Immature natural killer cell (primary cell): Measurements from ENCODE around the gene SLC6A19. TPM values are rescaled to one million over a fixed set of nuclear protein-coding genes. Genes with fewer than 3 reads are reported as not detected.

ENCODE experiments used
- DNase-seq, 3 donors: peaks; one replicate each; pipeline ENCODE4 v3.0.0; 2022; ENCODE audit warnings: mixed read lengths in 1 of 3
- H3K27ac Mint-ChIP-seq, 6 donors: one replicate each; pipeline ENCODE4 v1.8.0; 2020; ENCODE audit warnings: mixed read lengths in 6 of 6, mild to moderate bottlenecking in 5 of 6, inconsistent platforms in 4 of 6, moderate library complexity in 3 of 6
- H3K27me3 Mint-ChIP-seq, 3 donors: one replicate each; pipeline ENCODE4 v1.8.0; 2020 to 2021; ENCODE audit warnings: low read depth in 3 of 3, mild to moderate bottlenecking in 3 of 3, mixed read lengths in 3 of 3, moderate library complexity in 3 of 3, inconsistent platforms in 1 of 3
- H3K36me3 Mint-ChIP-seq, 3 donors: one replicate each; pipeline ENCODE4 v1.8.0; 2020; ENCODE audit warnings: mixed read lengths in 3 of 3, inconsistent platforms in 2 of 3, mild to moderate bottlenecking in 2 of 3
- H3K4me1 Mint-ChIP-seq, 2 donors: one replicate each; pipeline ENCODE4 v1.8.0; 2020; ENCODE audit warnings: inconsistent platforms in 2 of 2, mild to moderate bottlenecking in 2 of 2, mixed read lengths in 2 of 2, moderate library complexity in 1 of 2
- H3K4me3 Mint-ChIP-seq, 5 donors: one replicate each; pipeline ENCODE4 v1.8.0; 2020; ENCODE audit warnings: mild to moderate bottlenecking in 5 of 5, mixed read lengths in 5 of 5, inconsistent platforms in 3 of 5, moderate library complexity in 3 of 5
- H3K9me3 Mint-ChIP-seq, 6 donors: one replicate each; pipeline ENCODE4 v1.8.0; 2020; ENCODE audit warnings: mild to moderate bottlenecking in 6 of 6, mixed read lengths in 6 of 6, inconsistent platforms in 4 of 6, moderate library complexity in 3 of 6
- polyA plus RNA-seq, 3 donors: library from polyadenylated mRNA; unstranded; fragments of 300-500 nt; fragmentation: Illumina TruSeq; gene quantifications; one replicate each; pipeline ENCODE4 v1.2.3, GENCODE V29; 2021

Gene SLC6A19
- polyA plus RNA-seq, 3 donors from 2014 or later = not detected

GRCh38 chr5:1240496-1241260 lies 39.3 kb downstream of the SLC6A19 start:
- DNase-seq = no peak
- no peaks in the 10 kb centered on the region for H3K36me3 Mint-ChIP-seq
- no peak overlapping the region for H3K27ac Mint-ChIP-seq
- H3K4me3 Mint-ChIP-seq = no peak overlapping the region
- no peaks in the 10 kb centered on the region for H3K4me1 Mint-ChIP-seq
- peaks cover 0 to 7% (median 6%) of the 10 kb centered on the region in 3 donors for H3K27me3 Mint-ChIP-seq
- peaks cover 3 to 8% (median 5%) of the 10 kb centered on the region in 6 donors for H3K9me3 Mint-ChIP-seq

DNA sequence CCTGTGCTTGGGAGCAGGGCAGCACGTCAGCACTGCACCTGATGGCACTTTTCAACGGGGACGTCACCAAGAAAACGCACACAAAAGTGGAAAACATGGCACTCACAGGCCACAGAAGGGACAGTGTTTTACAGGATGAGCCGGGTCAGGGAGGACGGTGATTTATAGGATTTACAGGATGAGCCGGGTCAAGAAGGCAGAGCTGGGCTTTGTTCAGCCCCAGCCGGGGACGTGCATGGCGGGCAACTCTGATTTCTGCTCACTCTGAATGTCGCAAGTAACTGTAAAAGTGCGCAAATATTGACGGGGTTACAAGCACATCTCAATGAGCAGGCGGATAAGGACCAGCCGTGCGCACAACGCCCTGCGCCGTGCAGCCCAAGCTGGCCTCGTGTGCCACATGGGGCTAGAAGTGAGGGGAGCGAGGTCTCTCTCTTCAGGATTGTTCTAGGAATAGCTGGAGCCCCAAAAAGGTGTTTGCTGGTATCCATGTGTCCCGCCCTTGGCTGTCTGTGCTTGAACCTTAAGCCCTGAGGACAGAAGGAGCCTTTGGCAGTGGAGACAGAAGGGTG lies 40.2 kb downstream of the SLC6A19 start:
- Mint-ChIP-seq H3K27me3 (peaks cover 0 to 5% (median 4%) of the 10 kb centered on the region in 3 donors), H3K36me3 (no peaks in the 10 kb centered on the region), H3K4me1 (no peaks in the 10 kb centered on the region), H3K27ac (no peak overlapping the region), H3K9me3 (no peaks in the 10 kb centered on the region), H3K4me3 (no peak overlapping the region)
- no peak for DNase-seq

DNA sequence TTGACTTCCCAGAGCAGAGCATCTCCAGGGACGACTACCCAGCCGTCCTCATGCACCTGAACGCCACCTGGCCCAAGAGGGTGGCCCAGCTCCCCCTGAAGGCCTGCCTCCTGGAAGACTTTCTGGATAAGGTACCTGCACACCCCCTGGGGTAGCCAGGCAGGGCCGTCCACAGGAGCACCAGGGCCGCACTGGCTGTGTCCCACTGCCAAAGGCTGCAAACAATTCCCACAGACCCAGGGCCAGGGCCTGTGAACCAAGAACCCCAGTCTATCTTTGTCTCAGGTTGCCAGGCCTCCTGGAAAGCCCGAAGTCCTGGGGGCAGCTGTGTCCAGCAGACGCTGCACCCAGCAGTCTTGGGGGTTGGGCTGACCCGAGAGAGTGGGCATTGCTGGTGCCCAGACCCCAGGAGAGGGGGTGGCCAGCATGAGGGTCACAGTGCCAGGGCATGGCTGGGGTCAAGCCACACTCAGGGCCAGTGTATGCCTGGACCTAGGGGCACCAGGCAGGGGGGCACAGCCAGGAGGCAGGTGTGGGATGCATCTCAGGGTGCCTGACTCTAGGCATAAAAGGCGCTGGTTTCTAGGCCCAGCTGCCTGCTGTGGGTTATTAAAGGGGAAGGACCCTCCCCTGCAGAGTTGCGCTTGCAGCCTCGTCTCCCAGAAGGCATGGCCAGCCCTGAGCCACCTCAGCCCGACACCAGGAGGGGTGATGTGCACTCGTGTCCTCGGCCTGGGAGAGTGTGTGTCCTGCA lies 41.5 kb downstream of the SLC6A19 start:
- no peaks in the 10 kb centered on the region for H3K36me3 Mint-ChIP-seq
- no peak for DNase-seq
- H3K4me3 Mint-ChIP-seq = no peak overlapping the region
- no peaks in the 10 kb centered on the region for H3K4me1 Mint-ChIP-seq
- H3K27me3 Mint-ChIP-seq = peaks cover 0 to 5% (median 4%) of the 10 kb centered on the region in 3 donors
- H3K9me3 Mint-ChIP-seq = no peaks in the 10 kb centered on the region
- H3K27ac Mint-ChIP-seq = no peak overlapping the region

DNA sequence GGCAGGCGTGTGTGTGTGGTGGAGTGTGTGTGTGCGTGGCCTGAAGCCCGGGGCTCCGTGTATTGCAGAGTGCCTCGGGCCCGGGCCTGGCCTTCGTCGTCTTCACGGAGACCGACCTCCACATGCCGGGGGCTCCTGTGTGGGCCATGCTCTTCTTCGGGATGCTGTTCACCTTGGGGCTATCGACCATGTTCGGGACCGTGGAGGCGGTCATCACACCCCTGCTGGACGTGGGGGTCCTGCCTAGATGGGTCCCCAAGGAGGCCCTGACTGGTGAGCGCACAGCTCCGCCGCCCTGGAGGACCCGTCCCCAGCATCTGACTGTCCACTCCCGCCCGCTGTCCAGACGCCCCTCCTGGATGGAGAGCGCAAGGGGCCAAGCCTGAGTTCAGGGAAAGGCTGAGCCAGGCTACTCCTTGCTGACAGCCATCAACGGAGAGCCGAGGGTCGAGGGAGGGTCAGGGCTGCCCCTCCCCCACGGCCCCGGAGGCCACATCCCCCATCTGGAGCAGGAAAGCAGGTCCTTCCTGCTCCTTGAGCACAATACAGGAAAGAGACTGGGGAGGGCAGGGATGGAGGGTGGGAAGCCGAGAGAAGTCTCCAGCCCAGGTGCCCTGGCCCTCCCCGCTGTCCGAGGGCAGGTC lies 42.2 kb downstream of the SLC6A19 start:
- no peak overlapping the region for H3K27ac Mint-ChIP-seq
- DNase-seq = no peak
- H3K4me3 Mint-ChIP-seq = no peak overlapping the region
- H3K27me3 Mint-ChIP-seq = peaks cover 0 to 4% (median 4%) of the 10 kb centered on the region in 3 donors
- no peaks in the 10 kb centered on the region for H3K36me3 Mint-ChIP-seq
- no peaks in the 10 kb centered on the region for H3K4me1 Mint-ChIP-seq
- no peaks in the 10 kb centered on the region for H3K9me3 Mint-ChIP-seq

DNA sequence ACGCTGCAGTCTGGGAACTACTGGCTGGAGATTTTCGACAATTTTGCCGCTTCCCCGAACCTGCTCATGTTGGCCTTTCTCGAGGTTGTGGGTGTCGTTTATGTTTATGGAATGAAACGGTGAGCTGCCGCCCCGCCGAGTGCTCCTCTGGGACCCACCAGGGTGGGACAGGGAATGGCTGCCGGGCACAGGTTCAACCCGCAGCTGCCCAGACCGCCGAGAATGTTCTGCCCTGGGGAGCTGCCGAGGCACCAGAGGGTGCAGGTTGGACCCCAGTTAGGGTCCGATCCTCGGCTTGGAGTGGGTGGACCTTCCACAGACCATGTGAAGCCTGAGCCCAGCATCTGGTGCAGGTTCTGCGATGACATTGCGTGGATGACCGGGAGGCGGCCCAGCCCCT lies 42.9 kb downstream of the SLC6A19 start:
- Mint-ChIP-seq H3K4me3 (no peak overlapping the region), H3K9me3 (no peaks in the 10 kb centered on the region), H3K27me3 (peaks cover 0 to 4% (median 4%) of the 10 kb centered on the region in 3 donors), H3K27ac (no peak overlapping the region), H3K4me1 (no peaks in the 10 kb centered on the region), H3K36me3 (no peaks in the 10 kb centered on the region)
- DNase-seq = no peak

DNA sequence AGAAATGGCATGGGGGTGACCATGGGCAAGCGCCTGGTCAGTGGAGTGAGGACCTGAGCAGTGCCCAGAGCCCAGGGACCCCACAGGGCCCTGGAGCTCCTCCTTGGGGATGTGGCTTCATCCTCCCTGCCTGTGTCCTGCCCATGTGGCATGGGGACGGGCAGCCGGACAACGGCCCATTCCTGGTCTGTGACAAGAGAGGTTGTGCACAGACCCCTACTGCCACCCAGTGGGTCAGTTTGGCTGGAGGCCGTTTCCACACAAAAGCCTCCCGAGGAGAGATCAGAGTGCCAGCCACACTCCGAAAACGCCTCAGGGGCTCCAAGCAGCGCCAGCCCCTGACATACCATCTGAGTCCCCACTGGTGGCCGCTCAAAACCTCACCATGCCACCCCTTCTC lies 43.6 kb downstream of the SLC6A19 start:
- no peak overlapping the region for H3K27ac Mint-ChIP-seq
- no peak for DNase-seq
- H3K36me3 Mint-ChIP-seq = no peaks in the 10 kb centered on the region
- H3K9me3 Mint-ChIP-seq = no peaks in the 10 kb centered on the region
- H3K27me3 Mint-ChIP-seq = peaks cover 0 to 7% (median 4%) of the 10 kb centered on the region in 3 donors
- H3K4me1 Mint-ChIP-seq = no peaks in the 10 kb centered on the region
- H3K4me3 Mint-ChIP-seq = no peak overlapping the region

- DNase-seq = no peak
- Mint-ChIP-seq H3K4me1 (no peaks in the 10 kb centered on the region), H3K36me3 (no peaks in the 10 kb centered on the region), H3K27me3 (peaks cover 0 to 10% (median 1%) of the 10 kb centered on the region in 3 donors), H3K27ac (no peak overlapping the region), H3K4me3 (no peak overlapping the region), H3K9me3 (no peaks in the 10 kb centered on the region)
Observed at GRCh38 chr5:1245905-1246576, 44.6 kb downstream of the SLC6A19 start.

DNA sequence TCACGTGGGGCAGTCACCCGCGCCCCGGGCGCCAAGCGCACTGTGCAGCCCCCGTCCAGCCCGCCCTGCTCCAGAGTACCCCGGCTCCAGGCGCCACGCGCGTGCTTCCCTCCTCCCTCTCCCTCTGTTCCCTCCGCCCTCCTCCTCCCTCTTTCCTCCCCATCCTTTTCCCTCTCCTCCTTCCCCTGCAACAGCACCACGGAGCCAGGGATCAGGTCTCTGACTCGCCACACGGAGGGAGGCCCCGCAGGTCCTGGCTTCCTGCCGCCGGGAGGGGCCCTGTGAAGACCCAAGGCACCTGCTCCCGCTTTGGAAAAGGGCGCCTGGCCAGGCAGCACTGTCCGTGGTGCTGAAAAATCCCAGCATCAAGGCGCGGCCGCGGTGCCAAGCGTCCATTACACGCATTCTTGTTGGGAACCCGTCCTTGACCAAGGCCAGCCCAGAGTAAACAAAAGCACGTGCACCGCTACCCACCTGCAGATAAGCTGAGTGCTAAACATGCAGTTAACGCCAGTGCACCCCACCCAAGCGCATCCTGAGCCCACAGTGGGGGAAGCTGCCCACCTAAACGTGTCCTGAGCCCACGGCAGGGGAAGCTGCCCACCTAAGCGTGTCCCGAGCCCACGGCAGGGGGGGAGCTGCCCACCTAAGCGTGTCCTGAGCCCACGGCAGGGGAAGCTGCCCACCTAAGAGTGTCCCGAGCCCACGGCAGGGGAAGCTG lies 45.5 kb downstream of the SLC6A19 start:
- Mint-ChIP-seq H3K36me3 (no peaks in the 10 kb centered on the region), H3K4me1 (no peaks in the 10 kb centered on the region), H3K27ac (no peak overlapping the region), H3K9me3 (no peaks in the 10 kb centered on the region), H3K27me3 (peaks cover 0 to 10% (median 1%) of the 10 kb centered on the region in 3 donors), H3K4me3 (no peak overlapping the region)
- DNase-seq = no peak

- Mint-ChIP-seq H3K9me3 (no peaks in the 10 kb centered on the region), H3K27ac (no peak overlapping the region), H3K4me3 (no peak overlapping the region), H3K27me3 (peaks cover 0 to 10% (median 1%) of the 10 kb centered on the region in 3 donors), H3K4me1 (no peaks in the 10 kb centered on the region), H3K36me3 (no peaks in the 10 kb centered on the region)
- DNase-seq = no peak
Observed at GRCh38 chr5:1247811-1248210, 46.4 kb downstream of the SLC6A19 start.

DNA sequence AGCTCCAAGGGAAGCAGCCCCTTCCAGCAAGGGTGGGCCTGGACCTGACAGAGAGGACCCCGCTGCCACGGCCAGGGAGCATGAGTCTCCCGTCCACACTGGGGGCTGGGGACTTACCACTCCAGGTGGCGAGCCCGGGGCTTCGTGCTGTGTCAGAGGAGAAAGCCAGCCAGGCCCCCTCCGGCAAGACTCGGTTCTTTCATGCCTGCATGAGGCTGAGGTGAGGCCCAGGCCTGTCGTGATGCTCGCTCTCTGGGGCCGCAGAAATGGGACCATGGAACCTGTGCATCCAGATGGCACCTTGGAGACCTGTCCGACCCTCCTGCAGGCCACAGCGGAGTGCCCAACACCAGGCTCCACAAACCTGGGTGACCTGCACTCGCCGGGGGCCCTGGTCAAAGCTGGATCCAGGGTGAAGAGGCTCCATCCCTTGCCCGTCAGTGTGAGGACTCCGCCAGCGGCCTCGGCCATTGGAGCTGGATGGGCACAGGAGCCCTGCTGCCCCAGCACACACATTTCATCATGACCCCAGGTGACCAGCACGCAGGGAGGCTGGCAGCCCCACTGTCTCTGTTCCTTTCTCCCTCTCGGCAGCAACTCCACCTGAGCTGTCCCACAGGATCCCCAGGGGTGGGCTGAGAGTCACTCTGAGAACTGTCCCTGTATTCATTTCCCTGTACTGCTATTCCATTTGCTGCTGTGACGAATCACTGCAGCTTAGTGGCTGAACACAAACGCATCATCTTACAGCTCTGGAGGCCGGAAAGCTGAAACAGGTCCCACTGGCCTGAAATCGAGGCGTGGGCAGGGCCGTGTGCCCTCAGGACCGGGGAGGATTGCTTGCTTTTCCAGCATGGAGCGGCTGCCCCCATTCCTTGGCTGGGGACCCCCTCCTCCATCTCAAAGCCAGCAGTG lies 48.2 kb downstream of the SLC6A19 start:
- DNase-seq = no peak
- H3K27me3 Mint-ChIP-seq = peaks cover 0 to 7% (median 3%) of the 10 kb centered on the region in 3 donors
- H3K4me1 Mint-ChIP-seq = peaks cover 0 to 2% of the 10 kb centered on the region in 2 donors
- H3K4me3 Mint-ChIP-seq = no peak overlapping the region
- no peak overlapping the region for H3K27ac Mint-ChIP-seq
- no peaks in the 10 kb centered on the region for H3K36me3 Mint-ChIP-seq
- H3K9me3 Mint-ChIP-seq = no peaks in the 10 kb centered on the region

- DNase-seq = no peak
- no peak overlapping the region for H3K4me3 Mint-ChIP-seq
- H3K27me3 Mint-ChIP-seq = peaks cover 0 to 7% (median 5%) of the 10 kb centered on the region in 3 donors
Observed at GRCh38 chr5:1251678-1252580, 50.5 kb downstream of the SLC6A19 start.

More at GRCh38 chr5:1251678-1252580, 50.5 kb downstream of the SLC6A19 start:
- no peaks in the 10 kb centered on the region for H3K9me3 Mint-ChIP-seq
- peak overlapping the region in 1 of 6 donors; percentile 19 for H3K27ac Mint-ChIP-seq
- peaks cover 11% of the 10 kb centered on the region in 2 donors for H3K4me1 Mint-ChIP-seq
- H3K36me3 Mint-ChIP-seq = no peaks in the 10 kb centered on the region
